Measurements from ENCODE around the gene SDHD.

Gene SDHD

DNA sequence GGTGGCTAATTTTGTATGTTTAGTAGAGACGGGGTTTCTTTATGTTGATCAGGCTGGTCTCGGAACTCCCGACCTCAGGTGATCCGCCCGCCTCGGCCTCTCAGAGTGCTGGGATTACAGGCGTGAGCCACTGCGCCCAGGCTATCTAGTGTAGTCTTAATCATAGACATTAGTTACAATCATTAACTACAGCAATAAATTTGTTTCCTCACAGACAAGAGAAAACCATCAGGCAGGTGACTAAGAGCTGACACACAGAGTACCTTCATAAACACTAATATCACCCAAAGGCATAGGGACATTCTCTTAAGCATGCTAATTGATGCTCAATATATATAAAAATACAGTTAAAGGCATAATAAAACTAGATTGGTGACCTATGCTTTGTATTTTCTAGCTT lies 19.4 kb downstream of the SDHD start:
- no peak for DNase-seq

DNA sequence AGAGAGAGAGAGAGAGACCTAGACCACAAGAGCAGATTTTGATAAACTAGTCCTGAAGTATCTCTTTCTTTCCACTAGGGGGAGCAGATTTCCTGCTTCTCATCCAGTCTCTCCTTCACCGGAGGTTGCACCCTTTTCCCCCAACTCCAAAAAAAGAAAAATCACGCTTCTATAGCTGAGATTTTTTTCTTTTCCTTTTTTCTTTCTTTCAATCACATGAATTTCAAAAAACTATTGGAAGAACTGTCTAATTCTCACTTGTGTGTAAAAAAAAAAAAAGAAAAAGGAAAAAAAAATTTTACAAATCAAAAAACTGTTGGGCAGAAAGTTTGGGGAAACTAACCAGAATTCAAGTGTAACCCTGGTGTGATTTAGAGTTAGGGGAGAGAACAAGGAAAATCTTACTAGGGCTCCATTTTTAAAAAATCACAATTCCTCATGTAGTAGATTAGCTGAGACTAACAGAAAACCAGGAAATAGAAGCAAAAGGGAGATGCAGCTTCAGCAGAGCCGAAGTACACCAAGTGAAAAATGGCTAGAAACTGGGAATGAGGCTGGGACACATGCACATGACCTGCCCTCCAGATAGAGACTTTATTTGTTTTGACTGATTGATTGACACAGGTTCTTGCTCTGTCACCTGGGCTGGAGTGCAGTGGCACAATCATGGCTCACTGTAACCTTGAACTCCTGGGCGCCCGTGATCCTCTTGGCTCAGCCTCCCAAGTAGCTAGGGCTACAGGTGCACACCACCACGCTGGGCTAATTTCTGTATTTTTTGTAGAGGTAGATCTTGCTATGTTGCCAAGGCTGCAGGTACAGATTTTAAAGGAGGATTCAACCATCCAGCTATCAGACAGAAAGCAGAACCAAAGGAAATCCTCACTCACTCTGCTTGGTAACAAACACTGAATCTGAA lies 27.1 kb downstream of the SDHD start:
- DNase-seq: no peak

DNA sequence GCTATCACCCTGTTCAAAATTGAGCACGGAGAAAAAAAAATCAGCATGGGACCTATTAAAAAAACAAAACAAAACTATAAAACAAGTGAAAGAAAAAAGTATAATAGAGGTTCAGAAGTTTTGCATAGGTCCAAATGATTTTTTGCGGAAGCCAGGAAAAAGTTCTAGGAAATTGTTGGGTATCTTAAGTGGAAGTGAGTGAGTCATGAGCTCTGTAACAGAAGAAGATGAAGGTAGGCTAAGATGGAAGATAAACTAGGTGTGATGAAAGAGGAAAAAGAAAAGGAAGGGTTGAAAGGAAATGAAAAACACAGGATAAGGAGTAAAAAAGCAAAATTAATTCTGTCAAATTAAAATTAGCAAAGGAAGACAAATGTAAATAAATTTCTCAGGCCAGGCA lies 27.8 kb downstream of the SDHD start:
- DNase-seq: no peak

DNA sequence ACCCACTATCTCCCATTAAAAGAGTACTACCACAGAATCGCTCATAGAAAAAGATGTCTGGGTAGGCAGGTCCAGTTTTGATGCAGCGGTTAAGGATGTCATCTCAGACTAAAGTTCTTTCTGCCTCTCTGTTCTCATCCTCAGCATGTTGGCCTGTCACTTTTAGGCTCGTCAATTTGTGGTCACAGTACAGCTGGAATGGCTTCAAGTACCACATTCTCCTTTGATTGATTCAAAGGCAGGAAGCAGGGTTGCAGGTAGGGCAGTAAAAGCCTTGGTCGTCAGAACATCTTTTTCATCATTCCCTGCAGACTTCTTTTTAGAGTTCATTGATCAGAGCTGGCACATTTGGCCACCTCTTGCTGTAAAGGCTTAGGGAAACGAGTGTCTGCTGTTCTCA lies 28.7 kb downstream of the SDHD start:
- no peak for DNase-seq

DNA sequence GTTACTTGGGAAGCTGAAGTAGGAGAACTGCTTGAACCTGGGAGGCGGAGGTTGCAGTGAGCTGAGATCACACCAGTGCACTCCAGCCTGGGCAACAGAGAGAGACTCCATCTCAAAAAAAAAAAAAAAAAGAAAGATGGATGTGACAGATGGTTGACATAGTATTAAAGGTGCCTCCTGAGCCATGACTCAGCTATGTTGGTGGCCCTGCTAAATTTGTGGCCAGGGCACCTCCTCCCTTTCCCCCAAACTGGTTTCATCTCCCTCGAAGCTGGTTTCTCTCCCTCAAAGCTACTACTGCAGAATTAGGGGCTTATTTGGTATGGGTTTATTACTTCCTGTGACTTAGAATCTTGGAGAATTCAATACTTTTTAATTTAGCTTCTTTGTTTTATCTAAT lies 31.5 kb downstream of the SDHD start:
- DNase-seq: no peak

DNA sequence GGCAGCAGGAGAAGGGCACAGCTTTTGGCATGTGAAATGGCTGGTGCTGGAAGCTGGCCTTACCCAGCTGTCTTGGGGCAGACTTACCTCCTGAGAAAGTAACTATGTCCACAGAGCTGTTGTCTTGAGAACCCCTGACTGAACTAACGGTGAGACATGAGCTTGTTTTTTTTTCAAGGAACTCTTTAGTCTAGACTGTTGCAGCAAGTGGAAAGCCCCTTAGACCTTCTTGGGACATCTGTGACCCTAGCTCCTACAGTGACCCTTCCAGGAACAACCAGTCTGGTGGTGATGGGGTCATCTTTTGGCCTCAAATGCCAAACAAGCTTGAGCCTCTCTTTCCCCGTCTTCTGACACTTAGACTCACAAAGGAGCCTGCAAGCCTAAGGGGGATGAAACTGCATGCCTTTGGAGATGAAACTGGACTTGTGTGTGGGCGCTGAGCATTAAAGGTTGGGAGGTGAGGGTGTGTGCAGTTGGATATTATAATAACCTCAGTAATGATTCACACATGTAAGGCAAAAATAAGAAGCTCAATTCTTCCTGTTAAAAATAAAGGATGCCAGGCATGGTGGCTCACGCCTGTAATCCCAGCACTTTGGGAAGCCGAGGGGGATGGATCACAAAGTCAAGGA lies 35.4 kb downstream of the SDHD start:
- DNase-seq: no peak

DNA sequence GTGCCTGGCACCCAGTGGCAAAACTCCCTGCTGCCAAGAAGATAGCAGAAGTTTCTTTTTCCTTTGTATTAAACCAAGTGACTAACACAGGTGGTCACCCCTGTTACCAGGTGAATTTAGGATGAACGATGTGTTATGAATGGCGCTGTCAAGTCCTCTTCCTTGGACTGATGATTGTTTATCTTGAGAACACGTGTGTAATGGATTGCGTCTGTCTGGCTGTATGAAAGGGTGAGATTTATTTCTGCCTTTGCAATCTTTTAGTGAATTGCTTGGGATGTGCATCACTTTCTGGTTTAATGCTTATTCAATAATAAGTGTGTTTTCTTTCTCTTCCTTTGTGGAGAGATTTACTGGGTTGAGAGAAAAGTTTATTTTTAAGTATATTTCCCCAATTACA lies 36.5 kb downstream of the SDHD start:
- no peak for DNase-seq

DNA sequence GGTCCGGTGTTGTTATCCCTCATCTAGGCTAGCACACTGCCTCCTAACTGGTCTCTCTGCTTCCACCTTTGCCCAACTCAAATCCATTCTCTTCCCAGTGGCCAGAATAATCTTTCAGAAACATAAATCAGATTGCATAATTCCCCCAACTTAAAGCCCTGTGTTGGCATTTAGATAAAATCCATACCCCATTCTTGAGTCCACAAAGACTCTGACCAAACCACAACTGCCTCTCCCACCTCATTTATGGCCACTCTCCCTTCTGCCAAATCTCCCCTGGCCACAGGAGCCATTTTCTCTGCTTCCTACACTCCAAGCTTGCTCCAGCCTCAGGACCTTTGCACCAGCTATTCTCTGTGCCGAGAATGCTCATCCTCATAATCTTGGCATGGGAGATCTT lies 40.4 kb downstream of the SDHD start:
- DNase-seq: no peak

DNA sequence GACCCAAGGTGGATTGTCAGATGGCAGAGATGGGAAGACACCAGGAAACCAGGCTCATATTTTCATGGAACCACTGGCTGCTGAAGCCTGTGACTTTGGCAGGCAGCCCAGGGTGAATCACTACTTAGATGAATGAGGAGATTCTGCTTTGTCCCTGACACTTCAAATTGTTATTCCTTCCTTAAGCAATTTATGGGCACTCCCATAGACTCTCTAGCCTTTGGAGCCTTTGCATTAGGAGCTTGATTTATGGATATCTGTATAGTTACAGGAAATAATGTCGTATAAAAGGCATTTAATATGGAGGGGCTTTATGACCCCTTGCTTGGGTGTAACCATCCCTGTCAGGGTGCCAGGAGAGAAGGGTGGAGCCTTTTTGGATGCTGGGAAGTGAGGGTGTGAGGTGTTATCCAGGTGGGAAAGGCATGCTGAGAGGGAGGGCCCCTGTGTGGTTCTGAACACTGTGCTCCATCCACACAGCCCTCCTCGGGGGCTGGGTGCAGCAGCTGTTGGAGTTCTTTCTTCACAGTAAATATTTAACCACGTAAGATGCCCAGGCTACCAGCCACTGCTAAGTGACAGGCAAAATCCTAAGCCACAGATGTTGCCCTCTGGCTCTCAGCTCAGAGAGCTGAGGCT lies 41.9 kb downstream of the SDHD start:
- no peak for DNase-seq

DNA sequence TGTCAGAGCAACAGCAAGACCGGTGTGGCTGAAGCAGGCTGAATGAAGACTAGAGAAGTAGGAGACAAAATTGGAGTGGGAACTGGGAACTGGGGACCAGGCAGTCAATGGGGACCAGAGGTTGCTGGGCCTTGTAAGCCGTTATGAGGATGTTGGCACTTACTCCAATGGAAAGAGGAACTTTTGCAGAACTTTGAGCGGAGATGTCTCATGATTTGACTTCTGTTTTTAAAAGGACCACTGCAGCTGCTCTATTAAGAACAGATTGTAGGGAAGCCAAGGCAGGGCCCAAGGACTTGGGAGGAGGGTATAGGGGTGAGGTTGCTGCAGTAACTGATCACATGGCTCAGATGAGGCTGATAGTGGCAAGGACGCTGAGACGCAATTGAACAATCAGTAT lies 43.0 kb downstream of the SDHD start:
- DNase-seq: no peak

DNA sequence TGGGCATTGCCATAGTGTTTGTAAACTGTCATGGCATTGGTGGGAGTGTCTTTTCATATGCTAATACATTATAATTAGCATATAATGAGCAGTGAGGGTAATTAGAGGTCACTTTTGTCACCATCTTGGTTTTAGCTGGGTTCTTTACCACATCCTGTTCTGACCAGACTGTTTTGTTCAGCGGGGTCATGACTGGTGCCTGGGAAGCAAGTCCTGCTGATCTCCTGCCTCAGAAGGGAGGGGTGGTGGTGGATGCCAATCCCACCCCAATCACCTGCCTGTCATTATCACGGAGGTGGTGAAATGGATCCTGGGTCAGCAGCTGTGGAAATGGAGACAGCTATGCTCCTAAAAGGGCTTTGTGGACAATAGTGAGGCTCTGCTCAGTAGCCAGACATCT lies 46.1 kb downstream of the SDHD start:
- no peak for DNase-seq

DNA sequence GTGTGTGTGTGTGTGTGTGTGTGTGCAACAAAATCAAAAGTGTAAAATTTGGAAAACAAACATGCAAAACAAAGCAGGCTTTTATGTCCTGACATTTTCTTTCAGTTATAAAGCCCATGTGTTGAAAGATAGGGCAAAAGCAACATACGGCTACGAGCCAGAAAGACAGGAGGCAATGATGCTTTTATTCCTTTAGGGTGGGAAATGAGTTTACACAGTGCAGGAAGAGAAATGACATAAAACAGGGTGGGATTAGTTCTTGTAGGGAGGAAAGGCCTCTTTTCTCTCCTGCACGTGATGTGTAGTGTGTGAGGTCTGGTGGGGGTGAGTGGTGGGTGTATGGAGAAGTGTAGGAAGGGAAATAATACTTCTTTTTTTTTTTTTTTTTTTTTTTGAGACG lies 47.8 kb downstream of the SDHD start:
- no peak for DNase-seq

DNA sequence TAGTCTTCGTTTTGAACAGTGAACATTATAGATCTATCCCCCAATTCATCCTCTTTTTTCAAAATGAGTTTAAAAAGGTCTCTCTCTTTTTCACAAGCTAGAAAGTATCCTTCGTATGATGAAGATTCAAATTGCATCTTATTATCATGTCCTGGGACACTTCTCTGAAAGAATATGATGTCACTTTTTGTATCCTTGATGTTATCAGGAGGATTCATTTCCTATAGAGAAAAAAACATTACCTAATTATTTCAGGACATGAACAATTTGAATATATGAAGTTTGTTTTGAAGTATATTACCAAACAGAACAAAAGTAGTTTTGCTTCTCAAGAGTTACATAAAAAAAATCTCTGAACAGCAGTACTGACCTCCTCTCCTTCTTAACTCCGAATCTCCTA lies 56.9 kb downstream of the SDHD start:
- DNase-seq: no peak
